Measurements from ENCODE around the gene STKLD1. TPM values are rescaled to one million over a fixed set of nuclear protein-coding genes. Genes with fewer than 3 reads are reported as not detected.

STKLD1 gene
- total RNA-seq, 4 donors from 2014 or later, result 0.94 TPM; not detected in 3

DNA sequence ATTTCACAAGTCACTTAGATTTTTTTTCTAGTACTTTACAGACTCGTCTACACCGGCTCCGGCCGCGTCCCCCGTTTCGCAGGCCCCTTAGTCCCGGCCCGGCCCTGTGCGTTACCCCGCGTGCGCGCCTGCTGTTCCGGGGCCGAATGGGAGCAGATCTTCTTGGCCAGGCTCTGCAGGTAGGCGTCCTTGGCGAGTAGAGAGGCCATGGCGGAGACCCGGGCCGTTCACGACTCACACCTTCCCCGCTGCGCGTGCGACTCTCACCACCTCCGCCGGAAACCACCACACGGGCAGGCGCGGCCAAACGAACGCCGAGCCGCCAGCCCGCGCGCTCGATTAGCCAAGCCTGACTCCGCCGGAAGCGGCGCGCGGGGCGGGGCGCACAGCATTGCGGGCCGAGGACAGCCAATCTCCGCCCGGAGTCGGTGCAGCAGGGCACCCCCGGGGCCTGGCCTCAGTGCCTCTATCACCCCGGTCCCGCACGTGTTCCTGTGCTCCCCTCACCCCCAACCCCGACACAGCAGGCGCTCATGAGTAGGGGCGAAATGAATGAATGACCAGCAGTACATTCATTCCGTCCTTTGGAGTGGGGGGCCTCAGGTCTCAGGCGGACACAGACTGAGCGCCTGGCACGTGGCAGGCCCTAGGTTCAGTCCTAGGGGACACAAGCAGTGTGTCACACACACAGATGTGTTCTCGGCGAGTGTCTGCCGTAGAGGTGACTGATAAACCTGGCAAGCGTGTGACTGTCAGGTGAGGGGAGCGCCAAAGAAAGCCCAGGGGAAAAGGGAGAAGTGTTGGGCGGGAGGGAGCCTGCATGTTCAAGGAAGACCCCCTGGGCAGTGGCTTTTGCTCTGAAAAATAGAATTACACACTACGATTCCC lies 40.0 kb upstream of the STKLD1 start, which contains the start of gene SURF6:
Gene SURF6, minus strand, starts transcription at position 265 of the 888 bp plus-strand sequence. Its CDS starts 56 bp downstream, at position 209.
- peak within 1 kb of the TSS; percentile 74 to 79 (median 76) for H3K27ac ChIP-seq
- peak; percentile 91 to 96 (median 96) for DNase-seq
- peak within 1 kb of the TSS; percentile 67 to 92 (median 76) for H3K4me3 ChIP-seq
- peaks cover 5 to 31% (median 8%) of the 10 kb centered on the region in 4 donors for H3K4me1 ChIP-seq
- peak; percentile 67 to 82 for TF ChIP-seq POLR2A (IDR thresholded peaks at IDR 0.05)
- TF ChIP-seq, protein P1, sequence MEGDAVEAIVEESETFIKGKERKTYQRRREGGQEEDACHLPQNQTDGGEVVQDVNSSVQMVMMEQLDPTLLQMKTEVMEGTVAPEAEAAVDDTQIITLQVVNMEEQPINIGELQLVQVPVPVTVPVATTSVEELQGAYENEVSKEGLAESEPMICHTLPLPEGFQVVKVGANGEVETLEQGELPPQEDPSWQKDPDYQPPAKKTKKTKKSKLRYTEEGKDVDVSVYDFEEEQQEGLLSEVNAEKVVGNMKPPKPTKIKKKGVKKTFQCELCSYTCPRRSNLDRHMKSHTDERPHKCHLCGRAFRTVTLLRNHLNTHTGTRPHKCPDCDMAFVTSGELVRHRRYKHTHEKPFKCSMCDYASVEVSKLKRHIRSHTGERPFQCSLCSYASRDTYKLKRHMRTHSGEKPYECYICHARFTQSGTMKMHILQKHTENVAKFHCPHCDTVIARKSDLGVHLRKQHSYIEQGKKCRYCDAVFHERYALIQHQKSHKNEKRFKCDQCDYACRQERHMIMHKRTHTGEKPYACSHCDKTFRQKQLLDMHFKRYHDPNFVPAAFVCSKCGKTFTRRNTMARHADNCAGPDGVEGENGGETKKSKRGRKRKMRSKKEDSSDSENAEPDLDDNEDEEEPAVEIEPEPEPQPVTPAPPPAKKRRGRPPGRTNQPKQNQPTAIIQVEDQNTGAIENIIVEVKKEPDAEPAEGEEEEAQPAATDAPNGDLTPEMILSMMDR (IDR thresholded peaks at IDR 0.05), result peak in 2 of 6 experiments; percentile 14 to 43
- H3K36me3 ChIP-seq, result peaks cover 0 to 39% (median 0%) of the 10 kb centered on the region in 3 donors
- no peaks in the 10 kb centered on the region for H3K9me3 ChIP-seq
- H3K27me3 ChIP-seq, result no peaks in the 10 kb centered on the region

GRCh38 chr9:133339641-133340040 lies 36.5 kb upstream of the STKLD1 start:
- no peaks in the 10 kb centered on the region for H3K27me3 ChIP-seq
- H3K4me3 ChIP-seq, result no peak overlapping the region
- no peaks in the 10 kb centered on the region for H3K9me3 ChIP-seq
- peaks cover 0 to 46% (median 0%) of the 10 kb centered on the region in 3 donors for H3K36me3 ChIP-seq
- TF ChIP-seq, protein P1 (IDR thresholded peaks at IDR 0.05), result no peak
- TF ChIP-seq POLR2A (IDR thresholded peaks at IDR 0.05), result no peak
- no peak for DNase-seq
- peaks cover 0 to 21% (median 10%) of the 10 kb centered on the region in 4 donors for H3K4me1 ChIP-seq
- peak overlapping the region in 1 of 4 donors; percentile 69 for H3K27ac ChIP-seq

- TF ChIP-seq, protein P1 (IDR thresholded peaks at IDR 0.05), result no peak
- no peak for TF ChIP-seq POLR2A (IDR thresholded peaks at IDR 0.05)
- H3K27ac ChIP-seq, result peak overlapping the region in 1 of 4 donors; percentile 69
- H3K4me3 ChIP-seq, result no peak overlapping the region
- no peaks in the 10 kb centered on the region for H3K27me3 ChIP-seq
- peaks cover 0 to 52% (median 0%) of the 10 kb centered on the region in 3 donors for H3K36me3 ChIP-seq
- DNase-seq, result peak in 1 of 3 donors; percentile 50
- peaks cover 0 to 21% (median 7%) of the 10 kb centered on the region in 4 donors for H3K4me1 ChIP-seq
- H3K9me3 ChIP-seq, result no peaks in the 10 kb centered on the region
These were observed 35.9 kb upstream of the STKLD1 start for GRCh38 chr9:133340256-133340655.

- no peaks in the 10 kb centered on the region for H3K27me3 ChIP-seq
- H3K4me3 ChIP-seq, result no peak overlapping the region
- DNase-seq, result no peak
- H3K27ac ChIP-seq, result peak overlapping the region in 1 of 4 donors; percentile 69
- peaks cover 0 to 58% (median 0%) of the 10 kb centered on the region in 3 donors for H3K36me3 ChIP-seq
- peaks cover 0 to 21% (median 6%) of the 10 kb centered on the region in 4 donors for H3K4me1 ChIP-seq
- TF ChIP-seq, protein P1 (IDR thresholded peaks at IDR 0.05), result no peak
- TF ChIP-seq POLR2A (IDR thresholded peaks at IDR 0.05), result no peak
- no peaks in the 10 kb centered on the region for H3K9me3 ChIP-seq
These were observed 35.2 kb upstream of the STKLD1 start for GRCh38 chr9:133340916-133341315.

GRCh38 chr9:133341369-133342068 lies 34.6 kb upstream of the STKLD1 start:
- no peak overlapping the region for H3K4me3 ChIP-seq
- no peaks in the 10 kb centered on the region for H3K27me3 ChIP-seq
- DNase-seq, result peak in 2 of 3 donors; percentile 57 to 70
- H3K4me1 ChIP-seq, result peaks cover 0 to 25% (median 9%) of the 10 kb centered on the region in 4 donors
- TF ChIP-seq, protein P1 (IDR thresholded peaks at IDR 0.05), result no peak
- TF ChIP-seq POLR2A (IDR thresholded peaks at IDR 0.05), result no peak
- H3K9me3 ChIP-seq, result no peaks in the 10 kb centered on the region
- peak overlapping the region in 1 of 4 donors; percentile 69 for H3K27ac ChIP-seq
- H3K36me3 ChIP-seq, result peaks cover 0 to 58% (median 0%) of the 10 kb centered on the region in 3 donors
